Measurements from ENCODE around the gene HINT2.

Gene HINT2

GRCh38 chr9:35814841-35815543 is at the start of gene HINT2:
Gene HINT2 (minus strand): TSS chr9:35815042. CDS start chr9:35814979, 63 bp downstream.
- DNase-seq = peak; percentile 98

GRCh38 chr9:35863583-35863982 is 48.7 kb upstream of the HINT2 start:
- DNase-seq = no peak

DNA sequence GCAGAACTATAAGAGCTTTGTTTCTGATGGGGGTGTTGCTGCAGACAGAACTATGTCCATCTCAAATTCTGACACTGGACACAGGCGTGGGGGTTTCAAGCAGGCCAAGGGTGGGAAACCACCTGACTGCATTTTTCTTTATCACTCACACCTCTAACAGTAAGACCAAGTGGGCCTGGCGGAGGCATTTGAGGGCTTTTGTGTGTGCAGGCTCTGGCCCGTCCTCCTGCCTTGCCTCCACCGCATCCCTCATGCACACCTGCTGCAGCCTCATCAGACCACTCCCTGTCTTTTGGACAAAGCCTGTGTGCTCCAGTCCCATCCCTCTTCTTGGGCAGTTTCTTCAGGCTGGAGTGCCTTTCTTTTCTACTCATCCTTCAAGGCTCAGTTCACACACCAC is 47.5 kb upstream of the HINT2 start:
- DNase-seq = no peak

DNA sequence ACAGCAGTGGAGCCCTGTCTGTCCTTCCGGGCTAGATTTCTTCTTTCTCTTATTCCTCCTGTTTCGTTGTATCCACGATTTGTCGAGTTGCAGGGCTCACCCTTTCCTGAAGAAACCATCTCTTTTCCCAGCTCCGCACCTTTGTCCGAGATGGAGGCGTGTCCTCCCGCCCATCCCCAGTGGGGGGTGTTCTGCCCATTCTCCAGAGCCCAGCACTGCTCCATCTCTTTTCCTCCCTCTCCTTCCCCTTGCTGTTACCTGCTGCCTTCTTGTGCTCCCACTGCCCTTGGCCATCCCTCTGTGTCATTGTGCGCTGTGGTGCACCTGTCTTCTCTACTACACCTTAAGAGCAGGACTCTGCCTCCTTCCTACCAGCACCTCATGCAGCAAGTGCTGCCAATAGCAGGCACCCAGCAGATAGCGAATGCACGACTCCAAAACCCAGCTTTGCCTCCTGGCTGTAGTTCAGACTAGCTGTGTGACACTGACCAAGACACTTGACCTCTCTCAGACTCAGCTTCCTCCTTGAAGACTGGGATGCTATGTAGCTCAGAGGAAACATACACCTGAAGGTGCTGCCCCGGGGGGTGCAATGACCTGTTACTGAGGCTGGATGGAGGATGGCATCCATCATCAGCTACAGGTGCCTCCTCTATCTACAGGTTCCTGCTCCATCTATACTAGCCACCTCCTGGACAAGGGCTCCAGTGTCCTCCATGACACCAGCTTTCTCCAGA is 46.5 kb upstream of the HINT2 start:
- no peak for DNase-seq

GRCh38 chr9:35859990-35860339 is 45.1 kb upstream of the HINT2 start:
- DNase-seq = no peak

DNA sequence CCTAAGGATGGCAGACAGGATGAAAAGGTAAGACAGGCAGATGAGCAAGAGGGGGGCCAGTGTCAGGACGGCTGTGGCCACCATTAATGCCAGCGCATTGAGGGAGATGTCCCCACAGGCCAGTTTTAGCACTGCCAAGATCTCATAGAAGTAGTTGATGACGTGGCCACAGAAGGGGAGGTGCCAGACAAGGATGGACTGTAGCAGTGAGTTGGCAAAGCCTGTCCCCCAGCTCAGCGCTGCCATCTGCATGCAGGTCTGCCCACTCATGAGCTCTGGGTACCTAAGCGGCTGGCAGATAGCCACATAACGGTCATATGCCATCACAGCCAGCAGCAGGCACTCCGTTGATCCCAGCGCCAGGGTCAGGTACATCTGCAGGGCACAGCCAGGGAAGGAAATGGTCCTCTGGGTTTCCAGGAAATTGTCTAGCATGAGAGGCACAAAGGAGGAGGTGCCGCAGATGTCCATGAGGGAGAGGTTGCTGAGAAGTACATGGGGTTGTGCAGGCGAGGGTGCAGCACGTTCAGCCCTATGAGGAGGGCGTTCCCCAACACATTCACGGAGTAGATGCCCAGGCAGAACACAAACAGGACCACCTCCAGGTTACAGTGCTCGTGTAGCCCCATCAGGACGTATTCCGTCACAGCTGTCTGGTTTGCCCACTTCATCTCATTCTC is 44.6 kb upstream of the HINT2 start:
- DNase-seq = peak; percentile 52

GRCh38 chr9:35858458-35858857 is 43.6 kb upstream of the HINT2 start:
- no peak for DNase-seq

- no peak for DNase-seq
Observed at GRCh38 chr9:35856882-35857281, 42.0 kb upstream of the HINT2 start.

GRCh38 chr9:35856206-35856605 is 41.4 kb upstream of the HINT2 start:
- no peak for DNase-seq

- no peak for DNase-seq
Observed at GRCh38 chr9:35854091-35854762, 39.4 kb upstream of the HINT2 start.

- DNase-seq = no peak
Observed at GRCh38 chr9:35852876-35853865, 38.3 kb upstream of the HINT2 start.

- no peak for DNase-seq
Observed at GRCh38 chr9:35852267-35852815, 37.5 kb upstream of the HINT2 start.

DNA sequence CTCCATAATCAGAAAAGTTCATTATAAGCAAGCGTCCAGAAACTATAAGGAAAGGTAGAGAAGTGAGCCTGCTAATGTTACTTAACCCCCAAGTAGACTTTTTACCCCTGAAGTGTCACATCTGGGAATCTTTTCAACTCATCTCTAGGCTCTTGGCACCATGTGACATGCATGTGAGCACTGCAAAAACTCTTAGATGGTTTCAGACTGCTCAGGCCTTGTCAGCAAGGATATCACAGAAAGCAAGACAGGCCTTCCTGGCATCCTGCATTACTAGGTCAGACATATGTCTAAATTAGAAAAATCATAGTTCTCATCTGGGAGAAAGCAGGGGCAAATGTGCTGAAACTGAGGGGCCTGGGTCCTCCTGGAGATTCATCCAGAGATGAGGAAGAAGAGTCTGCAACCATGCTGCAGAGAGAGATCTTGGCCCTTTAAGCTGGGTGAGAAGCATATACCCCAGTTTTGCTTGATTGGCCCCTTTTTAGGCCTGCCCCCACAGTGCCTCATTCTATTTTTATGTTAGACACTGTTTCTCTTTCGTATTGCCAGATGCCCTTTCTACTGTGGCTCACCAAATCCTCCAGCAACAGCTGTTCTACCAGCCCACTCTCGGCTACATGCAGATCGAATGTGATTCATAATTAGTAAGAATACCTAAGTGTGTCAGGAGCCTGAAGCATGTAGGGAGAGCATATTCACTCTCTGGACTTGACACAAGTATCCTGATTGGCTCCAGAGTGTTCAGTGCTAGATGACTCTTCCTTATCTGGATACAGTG is 33.1 kb upstream of the HINT2 start:
- DNase-seq = no peak

DNA sequence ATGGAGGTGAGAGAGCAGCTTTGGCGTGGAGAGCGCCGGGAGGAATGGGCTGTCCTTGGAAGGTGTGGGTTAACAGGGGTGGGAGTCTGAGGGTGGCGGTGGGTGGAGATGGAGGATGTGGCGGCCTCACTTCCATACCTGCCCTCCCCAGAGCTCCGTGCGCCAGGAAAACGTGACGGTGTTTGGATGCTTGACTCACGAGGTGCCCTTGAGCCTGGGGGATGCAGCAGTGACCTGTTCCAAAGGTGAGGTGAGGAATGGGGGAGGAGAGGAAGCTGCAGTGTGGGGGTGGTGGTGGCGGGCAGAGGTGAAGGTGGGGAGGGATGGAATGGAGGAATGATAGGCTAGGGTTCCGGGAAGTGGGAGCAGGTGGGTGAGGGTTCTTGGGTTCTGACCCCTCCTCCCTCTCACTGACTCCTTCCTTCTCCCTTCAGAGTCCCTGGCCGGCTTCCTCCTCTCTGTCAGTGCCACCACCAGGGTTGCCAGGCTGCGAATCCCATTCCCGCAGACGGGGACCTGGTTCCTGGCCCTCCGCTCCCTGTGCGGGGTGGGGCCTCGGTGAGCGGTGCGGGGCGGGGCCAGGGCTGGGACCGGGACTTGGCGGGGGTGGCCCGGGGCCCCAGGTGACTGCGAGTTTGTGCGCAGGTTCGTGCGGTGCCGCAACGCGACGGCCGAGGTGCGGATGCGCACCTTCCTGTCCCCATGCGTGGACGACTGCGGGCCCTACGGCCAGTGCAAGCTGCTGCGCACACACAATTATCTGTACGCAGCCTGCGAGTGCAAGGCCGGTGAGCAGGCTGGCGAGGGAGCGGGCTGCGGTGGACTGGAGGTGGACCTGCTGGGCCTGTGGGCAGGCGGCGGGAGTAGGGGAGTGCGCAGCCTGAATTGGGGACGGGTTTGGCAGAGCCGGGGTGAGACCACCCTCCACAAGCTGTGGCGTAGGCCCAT is 31.3 kb upstream of the HINT2 start:
- no peak for DNase-seq

DNA sequence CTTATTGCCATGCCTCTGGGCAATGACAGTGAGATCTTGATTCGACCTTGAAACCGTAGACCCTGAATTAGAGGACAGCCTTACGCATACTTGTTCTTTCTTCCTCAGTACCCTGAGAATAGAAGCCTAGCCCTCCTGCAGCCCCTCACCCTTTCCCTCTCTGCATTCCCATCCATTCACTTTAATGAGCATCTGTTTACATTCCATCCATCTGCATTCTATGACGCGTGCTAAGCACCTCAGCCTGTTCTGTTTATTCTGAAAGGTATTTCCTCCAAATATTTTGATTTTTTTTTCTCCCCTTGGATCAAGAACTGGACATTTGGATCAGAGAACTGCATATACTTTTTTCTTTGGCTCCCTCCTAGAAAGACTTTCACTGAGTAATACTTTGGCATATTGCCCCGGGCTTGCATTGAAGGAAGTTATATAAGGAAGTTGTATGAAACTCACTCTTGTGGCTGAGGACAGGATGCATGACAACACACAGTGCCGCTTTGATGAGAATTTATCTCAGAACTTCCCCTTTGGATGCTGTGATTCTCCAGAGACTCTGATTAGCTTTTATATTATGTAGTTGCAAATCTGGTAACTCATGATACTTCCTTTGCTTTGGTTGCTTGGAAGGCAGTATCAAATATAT is 29.9 kb upstream of the HINT2 start:
- peak; percentile 65 for DNase-seq

DNA sequence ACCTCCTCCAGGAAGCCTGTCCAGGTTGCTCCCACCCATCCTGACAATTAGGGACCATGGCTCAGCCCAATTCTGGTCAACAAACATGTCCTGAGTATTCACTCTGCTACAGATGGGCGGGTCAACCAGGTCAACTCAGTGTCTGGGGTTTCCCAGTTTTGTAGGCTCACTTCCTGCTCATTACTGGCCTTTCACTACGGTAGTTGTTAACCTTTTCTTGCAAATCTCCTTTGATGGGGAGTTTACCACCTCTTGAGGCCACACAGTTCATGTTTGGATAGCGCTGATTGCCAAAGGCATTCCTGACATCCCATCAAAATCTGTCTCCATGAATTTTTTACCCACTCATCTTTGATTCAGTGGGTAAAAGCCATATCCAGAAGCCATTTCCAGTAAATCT is 28.0 kb upstream of the HINT2 start:
- no peak for DNase-seq

GRCh38 chr9:35842020-35842745 is 27.3 kb upstream of the HINT2 start:
- no peak for DNase-seq

GRCh38 chr9:35841645-35841900 is 26.7 kb upstream of the HINT2 start:
- DNase-seq = no peak

Data from CD4-positive, alpha-beta T cell treated with Interleukin-15 for 1 hour (primary cell).